HG02759 (cell line): ENCODE data around the gene COPB1.
"Not testable (repeated sequence)": the region's sequence is repeated elsewhere in the genome, so short reads cannot be mapped to it uniquely, and the experiment has no call there.

Source experiments
- ATAC-seq: cut with Tn5 transposase; IDR thresholded peaks from one replicate; pipeline ENCODE4 v1.9.1; 2021; ENCODE audit warnings: mild to moderate bottlenecking, moderate library complexity; ENCODE audit not compliant: unreplicated experiment

Gene COPB1, protein sequence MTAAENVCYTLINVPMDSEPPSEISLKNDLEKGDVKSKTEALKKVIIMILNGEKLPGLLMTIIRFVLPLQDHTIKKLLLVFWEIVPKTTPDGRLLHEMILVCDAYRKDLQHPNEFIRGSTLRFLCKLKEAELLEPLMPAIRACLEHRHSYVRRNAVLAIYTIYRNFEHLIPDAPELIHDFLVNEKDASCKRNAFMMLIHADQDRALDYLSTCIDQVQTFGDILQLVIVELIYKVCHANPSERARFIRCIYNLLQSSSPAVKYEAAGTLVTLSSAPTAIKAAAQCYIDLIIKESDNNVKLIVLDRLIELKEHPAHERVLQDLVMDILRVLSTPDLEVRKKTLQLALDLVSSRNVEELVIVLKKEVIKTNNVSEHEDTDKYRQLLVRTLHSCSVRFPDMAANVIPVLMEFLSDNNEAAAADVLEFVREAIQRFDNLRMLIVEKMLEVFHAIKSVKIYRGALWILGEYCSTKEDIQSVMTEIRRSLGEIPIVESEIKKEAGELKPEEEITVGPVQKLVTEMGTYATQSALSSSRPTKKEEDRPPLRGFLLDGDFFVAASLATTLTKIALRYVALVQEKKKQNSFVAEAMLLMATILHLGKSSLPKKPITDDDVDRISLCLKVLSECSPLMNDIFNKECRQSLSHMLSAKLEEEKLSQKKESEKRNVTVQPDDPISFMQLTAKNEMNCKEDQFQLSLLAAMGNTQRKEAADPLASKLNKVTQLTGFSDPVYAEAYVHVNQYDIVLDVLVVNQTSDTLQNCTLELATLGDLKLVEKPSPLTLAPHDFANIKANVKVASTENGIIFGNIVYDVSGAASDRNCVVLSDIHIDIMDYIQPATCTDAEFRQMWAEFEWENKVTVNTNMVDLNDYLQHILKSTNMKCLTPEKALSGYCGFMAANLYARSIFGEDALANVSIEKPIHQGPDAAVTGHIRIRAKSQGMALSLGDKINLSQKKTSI

DNA sequence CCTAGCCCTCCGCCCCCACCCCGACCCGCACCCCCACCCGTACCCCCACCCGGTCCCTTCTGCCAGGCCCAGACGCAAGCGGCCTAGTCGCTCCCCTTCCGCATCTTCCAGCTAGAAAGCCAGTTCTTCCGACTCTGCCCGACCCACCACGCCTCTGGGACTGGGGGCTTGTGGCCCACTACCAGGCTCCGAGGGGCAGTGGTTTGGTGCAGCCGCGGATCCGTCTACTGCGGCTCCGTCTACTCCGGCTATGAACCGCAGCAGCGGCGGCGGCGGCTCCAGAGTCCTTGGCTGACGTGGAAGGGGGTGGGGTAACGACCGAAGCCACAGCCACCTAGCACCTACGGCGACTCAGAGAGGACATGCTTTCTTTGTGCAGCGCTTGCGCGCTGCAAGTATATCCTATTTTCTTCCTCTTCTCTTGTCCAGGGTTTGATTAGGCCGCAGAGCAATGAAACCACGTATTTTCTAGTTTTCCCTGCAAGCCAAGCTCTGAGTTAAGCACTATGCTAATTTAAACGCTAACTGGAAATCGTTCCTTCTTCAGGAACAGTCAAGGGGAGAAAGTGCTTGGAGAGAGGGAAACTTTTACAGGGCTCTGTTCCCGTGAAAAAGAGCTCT is at the start of gene COPB1:
Gene COPB1 (minus strand): TSS at position 252 of the 621 bp plus-strand sequence. CDS start 883 bp downstream, outside the sequence.
- peak; percentile 94 for ATAC-seq

DNA sequence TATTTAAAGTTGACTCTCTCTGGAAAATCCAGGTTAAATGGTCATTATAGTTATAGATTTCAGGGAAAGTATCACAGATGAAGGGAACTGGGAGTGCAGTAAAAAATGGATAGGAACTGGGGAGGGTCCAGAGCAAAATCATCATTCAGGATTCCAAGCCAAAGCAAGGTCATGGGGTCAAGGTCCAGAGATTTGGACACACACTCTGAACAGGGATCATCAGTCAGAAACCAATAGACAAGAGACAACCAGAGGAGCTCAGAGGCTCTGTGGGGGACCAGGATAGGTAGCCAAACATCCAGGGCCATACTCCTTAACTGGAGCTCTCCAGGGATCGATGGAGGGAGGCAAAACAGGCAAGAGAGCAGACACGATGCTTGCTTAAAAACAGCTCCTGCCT is 47.8 kb upstream of the COPB1 start:
- ATAC-seq, result no peak

DNA sequence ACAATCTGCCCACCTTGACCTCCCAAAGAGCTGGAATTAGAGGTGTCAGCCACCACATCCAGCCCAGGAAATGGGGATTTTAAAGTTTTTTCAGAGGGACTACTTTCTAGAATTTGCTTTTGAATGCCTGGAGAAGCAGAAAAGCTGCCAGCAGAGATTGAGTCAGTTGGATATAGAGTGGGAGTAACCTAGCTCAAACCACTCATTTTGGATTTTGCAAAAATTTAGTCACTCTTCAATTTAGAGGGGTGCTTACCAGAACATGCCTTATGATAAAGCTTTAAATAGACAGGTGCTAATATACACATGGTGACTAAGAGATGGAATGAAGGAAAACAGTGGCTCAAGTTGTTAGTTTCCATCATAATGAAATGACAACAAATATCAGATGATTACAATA is 47.1 kb upstream of the COPB1 start:
- no peak for ATAC-seq

DNA sequence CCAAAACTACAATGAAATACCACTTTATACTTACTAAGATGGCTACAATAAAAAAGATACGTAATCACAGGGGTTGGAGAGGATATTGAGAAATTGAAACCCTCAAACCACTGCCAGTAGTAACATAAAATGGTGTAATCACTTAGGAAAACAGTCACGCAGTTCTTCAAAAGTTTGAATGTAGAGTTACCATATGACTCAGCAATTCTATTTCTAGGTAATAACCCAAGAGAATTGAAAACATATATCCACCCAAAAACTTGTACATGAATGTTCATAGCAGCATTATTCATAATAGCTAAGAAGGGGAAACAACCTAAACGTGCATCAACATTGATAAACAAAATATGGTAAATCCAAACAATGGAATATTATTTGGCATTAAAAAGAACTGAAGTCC is 45.0 kb upstream of the COPB1 start:
- peak; percentile 84 for ATAC-seq

DNA sequence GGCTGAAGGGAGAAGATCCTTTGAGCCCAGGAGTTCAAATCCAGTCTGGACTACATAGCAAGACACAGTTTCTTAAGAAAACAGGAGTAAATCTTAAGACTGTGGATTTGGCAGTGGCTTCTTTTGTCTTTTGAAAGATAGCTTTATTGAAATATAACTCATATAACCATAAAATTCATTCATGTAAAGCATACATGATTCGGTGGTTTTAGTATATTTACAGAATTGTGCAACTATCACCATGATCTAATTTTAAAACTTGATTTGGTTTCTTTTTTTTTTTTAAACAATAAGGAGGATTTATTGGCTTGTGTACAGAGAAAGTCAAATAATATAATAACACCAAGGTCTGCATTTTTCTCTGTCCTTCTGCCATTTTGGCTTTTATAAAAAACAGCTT is 43.6 kb upstream of the COPB1 start:
- no peak for ATAC-seq

DNA sequence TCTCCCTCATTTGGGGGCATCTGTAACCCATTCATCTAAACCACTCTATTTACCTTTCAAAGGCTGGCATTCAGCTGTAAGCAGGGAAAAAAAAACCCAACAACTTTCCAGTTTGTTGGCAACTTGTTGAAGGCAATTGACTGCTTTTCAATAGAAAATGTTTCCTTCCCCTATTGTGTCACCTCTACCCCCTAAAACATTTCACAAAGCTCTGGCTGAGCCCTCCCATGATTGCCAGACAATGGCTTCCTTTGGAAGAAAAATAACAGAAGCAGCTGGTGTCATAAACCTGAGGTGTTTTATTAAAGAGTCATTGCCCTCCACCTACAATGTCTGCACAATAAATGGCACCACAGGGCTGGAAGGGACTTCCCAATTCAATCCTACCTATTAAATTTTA is 42.7 kb upstream of the COPB1 start:
- no peak for ATAC-seq

DNA sequence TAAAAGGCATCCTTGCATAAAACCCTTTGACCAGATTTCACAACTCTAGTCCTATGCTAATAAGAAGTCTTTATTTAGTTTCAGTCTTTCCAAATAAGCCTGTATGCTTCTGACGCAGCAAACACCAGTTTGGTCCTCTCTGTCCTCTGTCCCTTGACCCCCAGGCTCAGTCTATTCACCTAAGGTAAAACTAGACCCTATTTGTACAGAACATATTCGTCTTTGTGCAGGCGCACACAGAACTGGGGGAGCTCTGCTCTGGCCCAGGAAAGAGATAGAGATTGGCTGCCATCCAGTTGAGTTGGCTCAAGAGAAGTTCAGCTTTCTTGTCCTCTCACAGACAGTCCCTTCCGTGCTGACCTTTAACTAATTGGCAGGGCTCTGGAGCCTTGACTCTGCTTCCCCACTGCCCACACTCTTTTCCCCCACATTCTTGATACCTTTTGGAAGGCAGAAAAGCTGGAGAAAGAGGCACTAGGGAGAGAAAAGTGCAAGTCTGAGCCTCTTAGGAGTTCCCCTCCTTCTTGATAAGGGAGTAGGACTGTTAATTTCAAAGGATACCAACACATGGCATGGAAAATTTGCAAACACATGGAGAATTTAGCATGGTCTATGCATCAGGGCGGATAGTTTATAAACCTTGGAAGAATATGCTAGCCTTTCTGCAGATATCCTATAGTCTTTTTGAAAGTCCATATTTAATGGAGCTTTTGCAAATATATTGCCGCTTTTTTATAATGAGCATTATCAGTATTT is 41.8 kb upstream of the COPB1 start:
- no peak for ATAC-seq

DNA sequence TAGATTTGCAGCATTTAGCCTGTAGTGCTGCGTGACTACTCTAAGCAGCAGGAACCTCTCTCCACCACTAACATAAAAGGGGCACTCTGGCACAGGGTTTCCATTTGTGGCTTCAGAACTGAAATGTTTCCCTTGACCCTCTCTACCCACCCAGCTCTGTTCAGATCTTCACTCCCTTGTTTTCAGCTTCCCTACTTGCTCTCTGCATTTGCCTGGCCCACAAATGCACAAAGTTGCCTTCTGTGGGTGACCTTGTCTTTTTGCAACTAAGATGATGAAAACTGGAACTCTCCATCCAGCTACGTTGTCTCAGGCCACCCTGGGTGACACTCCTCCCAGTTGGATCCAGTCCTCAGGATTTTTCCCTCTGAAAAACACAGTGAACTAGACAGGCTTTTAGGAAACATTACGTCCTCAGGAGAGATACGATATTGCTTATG is 40.4 kb upstream of the COPB1 start:
- ATAC-seq, result no peak

DNA sequence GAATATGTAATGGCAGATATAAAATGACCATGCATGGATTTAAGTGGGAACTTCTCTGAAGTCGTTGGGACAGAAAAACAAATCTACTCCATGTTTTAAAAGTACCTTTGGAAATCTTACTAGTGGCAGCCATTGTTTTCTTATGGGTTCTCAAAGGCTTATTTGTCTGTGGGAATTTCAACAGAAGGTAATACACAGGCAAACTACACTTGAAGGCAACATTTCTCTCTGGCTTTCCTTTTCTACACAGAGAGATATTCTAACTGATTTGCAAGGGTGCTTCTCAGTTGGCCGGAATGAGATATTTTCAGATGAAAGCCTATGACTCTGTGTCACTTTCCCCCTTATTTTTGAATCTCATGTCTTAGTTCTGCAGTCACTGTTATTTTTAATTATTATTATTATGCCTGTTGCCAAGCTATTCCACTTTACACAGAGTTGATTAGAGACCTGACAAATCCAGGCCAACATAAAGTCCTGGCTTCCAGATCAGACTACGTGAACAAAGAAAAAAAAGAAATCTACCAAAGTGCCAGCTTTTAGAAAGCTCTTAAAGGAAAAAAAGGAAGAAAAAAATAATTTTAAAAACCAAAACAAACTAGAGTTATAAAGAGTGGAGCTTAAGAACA is 39.4 kb upstream of the COPB1 start:
- no peak for ATAC-seq

DNA sequence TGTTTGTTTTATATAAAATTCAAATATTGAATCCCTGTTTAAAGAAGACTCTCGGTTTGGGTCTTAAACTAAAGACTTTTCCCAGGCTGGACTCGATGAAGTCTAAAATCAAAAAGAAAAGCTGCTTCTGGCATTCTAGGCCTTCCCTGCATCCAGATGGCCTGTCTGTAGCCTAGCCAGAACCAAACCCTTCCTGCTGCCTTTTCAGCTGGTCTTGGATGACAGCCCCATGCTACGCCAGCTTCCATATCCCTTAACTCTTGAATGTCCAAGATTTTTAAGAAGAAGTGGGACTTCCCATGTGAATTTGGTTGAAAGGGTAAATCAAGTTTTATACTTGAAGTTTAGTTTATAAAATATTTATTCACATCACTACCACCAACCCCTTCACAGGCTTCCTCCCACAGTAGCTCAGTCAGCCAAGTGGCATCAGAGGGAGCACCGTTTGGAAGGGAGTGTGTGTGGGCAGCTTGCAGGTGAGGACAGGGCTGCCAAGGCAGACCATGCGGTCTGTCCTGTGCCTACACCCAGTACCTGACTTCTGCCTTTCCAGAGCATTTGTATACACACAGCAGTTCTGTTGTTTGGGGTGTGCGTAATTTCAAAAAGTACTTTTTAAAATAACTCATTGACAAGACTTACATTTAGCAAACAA is 38.8 kb upstream of the COPB1 start:
- no peak for ATAC-seq

DNA sequence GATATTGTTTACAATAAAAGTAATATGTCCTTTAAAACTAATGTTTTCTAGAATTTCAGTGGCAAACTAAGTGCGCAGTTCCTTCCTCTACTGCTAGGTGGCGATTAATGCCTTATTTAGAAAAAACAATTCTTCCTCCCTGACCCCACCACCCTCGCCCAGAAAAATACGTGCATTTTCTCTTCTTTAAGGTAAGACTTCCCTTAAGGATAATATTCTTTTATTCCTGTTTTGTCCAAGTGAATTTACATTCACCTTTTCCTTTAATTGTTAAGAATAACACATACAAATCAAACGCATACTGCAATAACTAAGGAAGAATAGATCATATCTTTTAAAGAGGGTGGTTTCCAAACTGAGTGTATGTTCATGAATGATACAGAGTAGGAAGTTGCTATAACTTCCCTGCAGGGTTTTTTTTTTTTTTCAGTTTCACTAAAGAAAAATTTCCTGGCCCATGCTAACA is 37.6 kb upstream of the COPB1 start:
- peak; percentile 82 for ATAC-seq

DNA sequence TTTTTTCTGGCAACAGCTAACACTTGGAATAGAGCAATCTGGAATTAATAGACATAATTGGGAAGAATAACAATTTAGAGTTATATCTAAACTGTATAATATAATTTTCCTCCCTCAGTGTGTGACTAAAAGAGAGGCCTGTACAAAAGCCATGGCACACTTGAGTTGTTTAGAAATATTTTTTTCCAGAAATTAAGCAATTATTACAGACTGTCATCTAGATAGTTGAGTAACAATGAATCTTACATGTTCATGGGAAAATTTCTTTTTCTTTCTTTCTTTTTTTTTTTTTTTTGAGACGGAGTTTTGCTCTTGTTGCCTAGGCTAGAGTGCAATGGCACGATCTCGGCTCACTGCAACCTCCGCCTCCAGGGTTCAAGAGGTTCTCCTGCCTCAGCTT is 35.6 kb upstream of the COPB1 start:
- not testable (repeated sequence) for ATAC-seq

DNA sequence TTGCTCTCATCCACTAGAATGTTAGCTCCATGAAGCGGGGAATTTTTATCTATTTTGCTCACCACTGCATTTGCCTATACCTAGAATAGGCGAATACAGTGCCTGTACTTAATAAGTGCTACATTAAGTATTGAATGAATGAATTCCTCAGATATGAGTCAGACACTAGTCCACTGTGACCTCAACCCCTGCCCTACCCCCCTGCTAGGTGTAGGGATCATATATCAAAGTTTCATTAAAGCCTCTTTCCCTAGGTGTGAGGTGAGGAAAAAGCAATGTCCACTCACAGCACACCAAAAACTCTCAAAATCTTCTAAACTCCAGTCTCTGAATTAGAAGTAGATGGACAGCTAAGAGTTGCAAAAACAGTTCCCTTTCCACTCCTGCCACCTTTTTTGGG is 30.3 kb upstream of the COPB1 start:
- no peak for ATAC-seq

DNA sequence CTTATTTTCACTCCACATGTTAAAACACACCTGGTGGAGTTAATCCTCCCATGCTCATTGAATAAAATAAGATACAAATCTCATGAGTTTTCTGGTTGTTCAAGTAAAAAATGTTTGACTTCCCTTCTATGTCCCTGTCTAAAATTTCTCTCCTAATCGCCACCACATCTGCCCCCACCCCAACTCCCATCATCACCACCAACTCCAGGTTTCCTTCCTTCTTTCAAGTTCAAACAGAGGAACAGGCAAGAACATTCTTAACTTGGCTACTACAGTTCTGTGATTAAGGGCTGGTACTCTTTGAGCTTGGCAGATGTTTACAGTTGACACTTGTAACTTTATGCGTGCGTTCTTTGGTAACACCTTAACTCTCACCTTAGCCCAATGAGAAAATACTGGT is 29.7 kb upstream of the COPB1 start:
- no peak for ATAC-seq

DNA sequence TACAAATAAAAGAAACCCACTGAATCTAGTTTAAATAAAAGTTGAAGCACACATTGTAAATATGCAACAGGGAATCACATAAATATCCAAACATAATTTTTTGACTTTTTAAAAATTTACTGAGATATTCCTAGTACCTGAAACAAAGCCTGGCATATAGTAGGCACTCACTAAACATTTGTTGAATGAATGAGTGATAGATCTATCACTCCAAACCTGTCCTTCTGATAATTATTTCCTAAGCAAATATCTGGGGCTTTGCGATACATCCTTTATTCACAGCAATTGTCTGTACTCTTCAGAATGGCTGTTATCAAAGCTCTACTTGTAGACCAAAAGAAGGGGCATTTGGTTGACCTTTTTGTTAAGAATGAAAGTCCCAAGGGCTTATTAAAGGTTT is 23.2 kb upstream of the COPB1 start:
- no peak for ATAC-seq

DNA sequence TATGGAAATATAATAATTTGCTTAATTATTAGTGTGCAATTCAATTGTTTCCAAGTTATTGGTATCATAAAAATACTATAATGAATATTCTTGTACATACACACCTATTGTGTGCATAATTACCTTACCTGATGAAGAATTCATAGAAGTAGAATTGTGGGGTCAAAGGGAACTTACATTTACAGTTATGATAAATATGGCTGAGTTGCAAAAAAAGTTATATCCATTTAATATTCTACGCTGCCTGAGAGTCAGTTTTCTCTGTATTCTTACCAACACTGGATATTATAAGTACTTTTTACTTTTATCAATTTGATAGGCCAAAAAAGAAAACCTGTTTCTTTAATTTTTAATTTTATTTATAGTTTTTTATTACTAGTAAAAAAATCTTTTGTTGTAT is 22.6 kb upstream of the COPB1 start:
- ATAC-seq, result no peak

DNA sequence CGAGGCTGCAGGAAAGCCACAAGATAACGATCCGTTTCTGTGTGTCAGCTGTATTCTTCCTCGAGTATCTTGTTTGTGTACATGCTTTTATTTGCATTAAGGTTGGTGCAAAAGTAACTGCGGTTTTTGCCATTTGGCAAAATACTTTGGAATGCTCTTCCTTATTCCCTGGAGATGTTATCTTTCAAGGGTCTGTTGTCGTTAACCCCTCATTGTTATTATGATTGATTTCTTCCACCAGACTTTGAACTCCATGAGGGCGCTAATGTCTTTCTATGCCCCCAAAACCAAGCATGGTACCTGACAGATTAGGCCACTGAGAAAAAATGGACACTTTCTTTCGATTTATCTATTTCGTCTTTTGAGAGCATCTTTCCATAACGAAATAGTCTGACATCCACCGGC is 21.1 kb upstream of the COPB1 start:
- ATAC-seq, result no peak

DNA sequence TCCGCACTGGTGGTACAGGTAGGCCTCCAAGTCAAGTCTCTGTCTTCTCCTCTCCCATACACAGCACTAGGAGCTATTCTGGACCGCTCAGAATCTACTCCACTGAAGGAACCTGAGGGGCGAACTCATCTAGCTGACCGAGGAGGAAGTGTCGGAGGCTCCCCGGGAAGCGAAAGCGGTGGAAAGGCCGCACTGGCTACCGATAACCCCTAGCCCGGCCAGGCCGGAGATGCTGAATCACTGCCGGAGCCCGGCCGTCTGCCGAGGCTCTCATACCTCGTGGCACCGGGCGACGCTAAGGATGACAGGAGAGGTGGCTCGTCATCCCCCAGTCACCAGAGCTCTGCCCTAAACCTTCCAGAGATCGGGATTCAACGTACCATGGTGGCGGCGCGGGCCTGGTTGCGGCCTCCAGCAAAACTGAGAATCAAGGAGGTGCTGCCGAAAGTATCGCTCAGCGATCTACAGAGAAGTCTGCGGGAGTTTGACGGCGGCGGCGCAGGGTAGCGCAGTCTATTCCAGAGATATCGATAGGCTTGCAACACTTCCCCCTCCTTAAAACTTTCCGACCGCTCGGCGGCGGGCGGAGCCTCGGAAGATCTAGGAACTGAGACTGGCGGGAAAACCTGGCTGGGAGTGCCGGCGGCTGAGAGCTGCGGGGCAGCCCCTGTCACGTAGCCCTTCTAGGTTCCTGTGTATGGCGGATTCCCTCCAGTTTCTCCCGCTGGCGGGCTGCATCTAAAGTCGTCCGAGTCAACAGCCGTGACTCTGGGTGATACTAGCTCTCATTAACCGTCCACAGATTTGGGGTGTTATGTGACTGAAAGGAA is 20.5 kb upstream of the COPB1 start, which contains the start of gene PSMA1:
Gene PSMA1 (minus strand): TSS at position 470 of the 830 bp plus-strand sequence. CDS start 87 bp downstream, at position 383.
- peak; percentile 91 for ATAC-seq

DNA sequence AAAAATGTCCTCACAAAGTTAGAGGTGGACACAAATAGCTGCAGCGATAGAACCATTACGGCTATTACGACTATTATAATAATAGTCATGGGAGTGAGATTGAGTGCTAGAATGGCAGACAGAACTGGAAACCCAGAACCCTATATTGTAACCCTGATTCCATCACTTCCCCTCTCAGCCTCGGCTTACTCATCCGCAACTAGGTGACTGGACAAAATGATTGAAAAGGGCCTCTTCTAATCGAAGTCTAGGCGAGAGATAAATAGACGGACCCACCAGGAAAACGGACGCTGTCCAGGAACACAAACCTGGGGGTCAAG is 19.9 kb upstream of the COPB1 start:
- ATAC-seq, result peak; percentile 1
